Measurements from ENCODE around the gene ANAPC13. TPM values are rescaled to one million over a fixed set of nuclear protein-coding genes. Genes with fewer than 3 reads are reported as not detected.

ANAPC13 gene
- total RNA-seq, 5 donors from 2014 or later (not counting 1 experiment from before 2014, with no cell fraction given), result 20.7 to 31.8 (median 22.6) TPM

DNA sequence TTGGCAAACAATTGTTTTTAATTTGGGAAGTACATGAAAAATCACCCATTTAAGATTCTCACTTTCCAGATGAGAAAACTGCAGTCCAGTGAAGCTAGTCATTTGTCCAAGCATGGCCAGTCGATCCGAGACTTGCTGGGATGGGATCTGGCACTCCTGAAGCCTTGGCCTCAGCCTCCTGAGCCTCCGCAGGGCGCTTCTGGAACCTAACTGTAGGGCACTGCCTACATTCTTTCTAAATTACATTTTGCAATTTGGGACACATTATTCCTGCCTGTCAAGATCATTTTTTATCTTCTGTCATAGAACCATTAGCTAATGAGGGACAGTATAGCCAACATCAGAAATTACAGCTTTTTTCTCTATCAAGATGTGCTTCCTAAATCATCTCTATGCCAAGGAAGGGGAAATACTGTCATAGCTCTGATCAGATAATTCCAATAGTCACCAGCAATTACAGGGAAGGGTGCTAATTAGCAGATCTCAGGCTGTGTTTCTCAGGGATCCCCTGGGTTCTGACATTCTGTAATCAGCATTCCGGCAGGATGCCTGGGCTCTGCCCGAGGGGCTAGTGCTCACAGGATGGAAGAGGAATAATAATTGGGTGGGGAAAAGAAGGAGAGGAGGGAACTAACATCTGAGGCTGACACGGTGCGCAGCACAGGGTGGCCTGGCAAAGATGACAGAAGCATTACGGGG, 28.3 kb downstream of the ANAPC13 start:
- no peaks in the 10 kb centered on the region for H3K9me3 Mint-ChIP-seq
- 84% methylated on average over 6 of the region's 9 CpGs for WGBS (ENCODE audit: insufficient coverage)
- H3K27ac Mint-ChIP-seq, result no peak overlapping the region
- ChIA-PET CTCF (interaction anchor here in 1 of 2 donors (1.2 kb wide), 1 partner anchor 16 kb away, joined by 4 read pairs; no protein-coding TSS in a partner anchor), POLR2A (no interaction called here)
- no peaks in the 10 kb centered on the region for H3K9me3 ChIP-seq
- peaks cover 0 to 13% of the 10 kb centered on the region in 2 experiments for H3K27me3 ChIP-seq (replicated peaks in 1 of 2; ENCODE audit: control insufficient read depth in 2 of 2, extremely low read depth in 1 of 2, insufficient read depth in 2 of 2, low read length in 1 of 2)
- H3K27ac ChIP-seq (ENCODE audit: low read length), result no peak overlapping the region
- H3K36me3 ChIP-seq (ENCODE audit: control insufficient read depth in 2 of 2, extremely low read depth in 1 of 2, insufficient read depth in 1 of 2, low read length in 1 of 2), result no peaks in the 10 kb centered on the region
- H3K4me1 Mint-ChIP-seq, result no peaks in the 10 kb centered on the region
- H3K36me3 Mint-ChIP-seq, result no peaks in the 10 kb centered on the region
- no peak overlapping the region for H3K4me3 ChIP-seq (ENCODE audit: control insufficient read depth in 1 of 2, extremely low read depth in 1 of 2, low read length in 1 of 2)
- no peak overlapping the region for H3K4me3 Mint-ChIP-seq
- H3K4me1 ChIP-seq (ENCODE audit: control insufficient read depth in 1 of 2, extremely low read depth in 1 of 2, insufficient read depth in 2 of 2, low read length in 2 of 2), result no peaks in the 10 kb centered on the region
- peaks cover 14 to 34% of the 10 kb centered on the region in 2 donors for H3K27me3 Mint-ChIP-seq
- DNase-seq (no peak), ATAC-seq (replicated peaks in 1 of 4) (no peak)

GRCh38 chr3:134453631-134454030, 32.2 kb downstream of the ANAPC13 start:
- Mint-ChIP-seq H3K4me1 (no peaks in the 10 kb centered on the region), H3K9me3 (no peaks in the 10 kb centered on the region), H3K4me3 (no peak overlapping the region), H3K36me3 (no peaks in the 10 kb centered on the region), H3K27me3 (peaks cover 15 to 27% of the 10 kb centered on the region in 2 donors), H3K27ac (no peak overlapping the region)
- ChIA-PET POLR2A (no interaction called here), CTCF (no interaction called here)
- Histone ChIP-seq H3K27ac (ENCODE audit: low read length) (no peak overlapping the region), H3K36me3 (ENCODE audit: control insufficient read depth in 2 of 2, extremely low read depth in 1 of 2, insufficient read depth in 1 of 2, low read length in 1 of 2) (no peaks in the 10 kb centered on the region), H3K4me3 (ENCODE audit: control insufficient read depth in 1 of 2, extremely low read depth in 1 of 2, low read length in 1 of 2) (no peak overlapping the region), H3K4me1 (ENCODE audit: control insufficient read depth in 1 of 2, extremely low read depth in 1 of 2, insufficient read depth in 2 of 2, low read length in 2 of 2) (no peaks in the 10 kb centered on the region), H3K9me3 (no peaks in the 10 kb centered on the region), H3K27me3 (replicated peaks in 1 of 2; ENCODE audit: control insufficient read depth in 2 of 2, extremely low read depth in 1 of 2, insufficient read depth in 2 of 2, low read length in 1 of 2) (peaks cover 0 to 11% of the 10 kb centered on the region in 2 experiments)
- DNase-seq (no peak), ATAC-seq (replicated peaks in 1 of 4) (no peak)
- WGBS (ENCODE audit: insufficient coverage), result 80% methylated on average over 5 of the region's 6 CpGs

- ChIA-PET POLR2A (no interaction called here), CTCF (no interaction called here)
- Mint-ChIP-seq H3K27me3 (peaks cover 14 to 25% of the 10 kb centered on the region in 2 donors), H3K4me1 (no peaks in the 10 kb centered on the region), H3K36me3 (peaks cover 4% of the 10 kb centered on the region), H3K27ac (no peak overlapping the region), H3K9me3 (peaks cover 6 to 11% (median 9%) of the 10 kb centered on the region in 3 donors), H3K4me3 (no peak overlapping the region)
- H3K4me1 ChIP-seq (ENCODE audit: control insufficient read depth in 1 of 2, extremely low read depth in 1 of 2, insufficient read depth in 2 of 2, low read length in 2 of 2), result no peaks in the 10 kb centered on the region
- ATAC-seq (replicated peaks in 1 of 4) (no peak), DNase-seq (no peak)
- H3K4me3 ChIP-seq (ENCODE audit: control insufficient read depth in 1 of 2, extremely low read depth in 1 of 2, low read length in 1 of 2), result no peak overlapping the region
- WGBS (ENCODE audit: insufficient coverage), result 71% methylated on average over 1 of the region's 3 CpGs
- H3K27me3 ChIP-seq (replicated peaks in 1 of 2; ENCODE audit: control insufficient read depth in 2 of 2, extremely low read depth in 1 of 2, insufficient read depth in 2 of 2, low read length in 1 of 2), result peaks cover 0 to 13% of the 10 kb centered on the region in 2 experiments
- no peak overlapping the region for H3K27ac ChIP-seq (ENCODE audit: low read length)
- H3K36me3 ChIP-seq (ENCODE audit: control insufficient read depth in 2 of 2, extremely low read depth in 1 of 2, insufficient read depth in 1 of 2, low read length in 1 of 2), result no peaks in the 10 kb centered on the region
- no peaks in the 10 kb centered on the region for H3K9me3 ChIP-seq
These were observed 35.8 kb downstream of the ANAPC13 start for GRCh38 chr3:134449951-134450350.

GRCh38 chr3:134449277-134449676, 36.5 kb downstream of the ANAPC13 start:
- ATAC-seq (replicated peaks in 1 of 4) (no peak), DNase-seq (peak in 1 of 35 experiments; percentile 14)
- H3K4me3 Mint-ChIP-seq, result no peak overlapping the region
- no peak overlapping the region for H3K4me3 ChIP-seq (ENCODE audit: control insufficient read depth in 1 of 2, extremely low read depth in 1 of 2, low read length in 1 of 2)
- no peak overlapping the region for H3K27ac Mint-ChIP-seq
- H3K4me1 ChIP-seq (ENCODE audit: control insufficient read depth in 1 of 2, extremely low read depth in 1 of 2, insufficient read depth in 2 of 2, low read length in 2 of 2), result no peaks in the 10 kb centered on the region
- peaks cover 14 to 30% of the 10 kb centered on the region in 2 donors for H3K27me3 Mint-ChIP-seq
- H3K4me1 Mint-ChIP-seq, result no peaks in the 10 kb centered on the region
- H3K36me3 Mint-ChIP-seq, result peaks cover 9% of the 10 kb centered on the region
- peaks cover 0 to 13% of the 10 kb centered on the region in 2 experiments for H3K27me3 ChIP-seq (replicated peaks in 1 of 2; ENCODE audit: control insufficient read depth in 2 of 2, extremely low read depth in 1 of 2, insufficient read depth in 2 of 2, low read length in 1 of 2)
- peaks cover 6 to 16% (median 13%) of the 10 kb centered on the region in 3 donors for H3K9me3 Mint-ChIP-seq
- WGBS (ENCODE audit: insufficient coverage), result 86% methylated on average over 2 of the region's 2 CpGs
- ChIA-PET POLR2A (no interaction called here), CTCF (interaction anchor here in 1 of 2 donors (1.1 kb wide), 1 partner anchor 140 kb away, joined by 3 read pairs; no protein-coding TSS in a partner anchor)
- H3K36me3 ChIP-seq (ENCODE audit: control insufficient read depth in 2 of 2, extremely low read depth in 1 of 2, insufficient read depth in 1 of 2, low read length in 1 of 2), result no peaks in the 10 kb centered on the region
- no peaks in the 10 kb centered on the region for H3K9me3 ChIP-seq
- no peak overlapping the region for H3K27ac ChIP-seq (ENCODE audit: low read length)

- ChIA-PET CTCF (interaction anchor here in 1 of 2 donors (1.1 kb wide), 1 partner anchor 140 kb away, joined by 3 read pairs; no protein-coding TSS in a partner anchor), POLR2A (no interaction called here)
- Mint-ChIP-seq H3K9me3 (peaks cover 6 to 16% (median 13%) of the 10 kb centered on the region in 3 donors), H3K27me3 (peaks cover 14 to 29% of the 10 kb centered on the region in 2 donors), H3K27ac (no peak overlapping the region), H3K36me3 (peaks cover 9% of the 10 kb centered on the region), H3K4me3 (no peak overlapping the region), H3K4me1 (no peaks in the 10 kb centered on the region)
- no peaks in the 10 kb centered on the region for H3K36me3 ChIP-seq (ENCODE audit: control insufficient read depth in 2 of 2, extremely low read depth in 1 of 2, insufficient read depth in 1 of 2, low read length in 1 of 2)
- H3K9me3 ChIP-seq, result no peaks in the 10 kb centered on the region
- H3K27ac ChIP-seq (ENCODE audit: low read length), result no peak overlapping the region
- H3K4me1 ChIP-seq (ENCODE audit: control insufficient read depth in 1 of 2, extremely low read depth in 1 of 2, insufficient read depth in 2 of 2, low read length in 2 of 2), result no peaks in the 10 kb centered on the region
- WGBS (ENCODE audit: insufficient coverage), result no CpG with 5 or more reads among the region's 5 CpGs
- H3K27me3 ChIP-seq (replicated peaks in 1 of 2; ENCODE audit: control insufficient read depth in 2 of 2, extremely low read depth in 1 of 2, insufficient read depth in 2 of 2, low read length in 1 of 2), result peaks cover 0 to 11% of the 10 kb centered on the region in 2 experiments
- DNase-seq, result no peak
- no peak for ATAC-seq (replicated peaks in 1 of 4)
- no peak overlapping the region for H3K4me3 ChIP-seq (ENCODE audit: control insufficient read depth in 1 of 2, extremely low read depth in 1 of 2, low read length in 1 of 2)
These were observed 37.1 kb downstream of the ANAPC13 start for GRCh38 chr3:134448664-134449063.

- Histone ChIP-seq H3K27ac (ENCODE audit: low read length) (no peak overlapping the region), H3K4me3 (ENCODE audit: control insufficient read depth in 1 of 2, extremely low read depth in 1 of 2, low read length in 1 of 2) (no peak overlapping the region), H3K4me1 (ENCODE audit: control insufficient read depth in 1 of 2, extremely low read depth in 1 of 2, insufficient read depth in 2 of 2, low read length in 2 of 2) (no peaks in the 10 kb centered on the region), H3K27me3 (replicated peaks in 1 of 2; ENCODE audit: control insufficient read depth in 2 of 2, extremely low read depth in 1 of 2, insufficient read depth in 2 of 2, low read length in 1 of 2) (peaks cover 0 to 11% of the 10 kb centered on the region in 2 experiments), H3K36me3 (ENCODE audit: control insufficient read depth in 2 of 2, extremely low read depth in 1 of 2, insufficient read depth in 1 of 2, low read length in 1 of 2) (no peaks in the 10 kb centered on the region), H3K9me3 (no peaks in the 10 kb centered on the region)
- CTCF ChIA-PET, result no interaction called here
- Mint-ChIP-seq H3K4me3 (no peak overlapping the region), H3K9me3 (peaks cover 6 to 16% (median 13%) of the 10 kb centered on the region in 3 donors), H3K36me3 (peaks cover 9% of the 10 kb centered on the region), H3K4me1 (no peaks in the 10 kb centered on the region), H3K27me3 (peaks cover 14 to 26% of the 10 kb centered on the region in 2 donors), H3K27ac (no peak overlapping the region)
- ATAC-seq (replicated peaks in 1 of 4) (no peak), DNase-seq (no peak)
- WGBS (ENCODE audit: insufficient coverage), result no CpG with 5 or more reads among the region's 1 CpG
- POLR2A ChIA-PET, result no interaction called here
These were observed 38.4 kb downstream of the ANAPC13 start for GRCh38 chr3:134447351-134447750.

Data from T-cell (primary cell).